PFSK-1 (cell line): ENCODE data around the gene CBR1.

Experiments
- POLR2AphosphoS5 ChIP-seq: IDR thresholded peaks from 2 replicates; pipeline ENCODE4 v1.6.1; 2012; ENCODE audit warnings: low read depth, mild to moderate bottlenecking, control low read depth, low read length, moderate library complexity
- SIN3A ChIP-seq: IDR thresholded peaks from 2 replicates; pipeline ENCODE4 v1.6.1; 2012; ENCODE audit warnings: mild to moderate bottlenecking, low read length, moderate library complexity, borderline replicate concordance; ENCODE audit not compliant: insufficient read depth
- TAF1 ChIP-seq: IDR thresholded peaks from 2 replicates; pipeline ENCODE4 v1.6.1; 2012; ENCODE audit warnings: low read length, control low read depth, borderline replicate concordance; ENCODE audit not compliant: insufficient read depth
- TF ChIP-seq, protein P1 (sequence below), 2 experiments: IDR thresholded peaks; 2 replicates each; pipeline versions ENCODE4 v1.6.1 to v1.8.0; 2011 to 2012; ENCODE audit warnings: low read depth in 2 of 2, low read length in 2 of 2, control low read depth in 1 of 2, inconsistent platforms in 1 of 2, mild to moderate bottlenecking in 1 of 2, moderate library complexity in 1 of 2; ENCODE audit not compliant: insufficient read depth in 1 of 2

DNA sequence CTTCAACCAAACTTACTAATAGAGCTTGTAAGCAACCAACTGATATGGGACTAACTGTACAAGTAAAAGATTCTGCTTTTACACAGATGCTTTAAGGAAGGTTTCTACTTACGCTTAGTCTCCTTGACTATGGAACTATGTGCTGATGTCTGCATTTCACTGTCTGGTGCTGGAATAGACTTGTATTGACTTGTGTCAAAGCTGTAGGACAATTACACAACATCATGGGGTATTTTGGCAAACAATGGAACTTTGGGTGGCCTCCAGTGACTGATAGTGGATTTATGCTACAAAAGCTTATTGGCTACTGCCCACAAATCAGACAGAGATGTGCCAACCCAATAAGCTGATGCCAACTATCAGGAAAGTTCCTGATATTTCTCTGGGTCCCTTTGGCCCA is 10.6 kb downstream of the CBR1 start:
- TF ChIP-seq POLR2AphosphoS5: no peak
- no peak for TF ChIP-seq SIN3A
- TF ChIP-seq TAF1: no peak
- TF ChIP-seq, protein P1, sequence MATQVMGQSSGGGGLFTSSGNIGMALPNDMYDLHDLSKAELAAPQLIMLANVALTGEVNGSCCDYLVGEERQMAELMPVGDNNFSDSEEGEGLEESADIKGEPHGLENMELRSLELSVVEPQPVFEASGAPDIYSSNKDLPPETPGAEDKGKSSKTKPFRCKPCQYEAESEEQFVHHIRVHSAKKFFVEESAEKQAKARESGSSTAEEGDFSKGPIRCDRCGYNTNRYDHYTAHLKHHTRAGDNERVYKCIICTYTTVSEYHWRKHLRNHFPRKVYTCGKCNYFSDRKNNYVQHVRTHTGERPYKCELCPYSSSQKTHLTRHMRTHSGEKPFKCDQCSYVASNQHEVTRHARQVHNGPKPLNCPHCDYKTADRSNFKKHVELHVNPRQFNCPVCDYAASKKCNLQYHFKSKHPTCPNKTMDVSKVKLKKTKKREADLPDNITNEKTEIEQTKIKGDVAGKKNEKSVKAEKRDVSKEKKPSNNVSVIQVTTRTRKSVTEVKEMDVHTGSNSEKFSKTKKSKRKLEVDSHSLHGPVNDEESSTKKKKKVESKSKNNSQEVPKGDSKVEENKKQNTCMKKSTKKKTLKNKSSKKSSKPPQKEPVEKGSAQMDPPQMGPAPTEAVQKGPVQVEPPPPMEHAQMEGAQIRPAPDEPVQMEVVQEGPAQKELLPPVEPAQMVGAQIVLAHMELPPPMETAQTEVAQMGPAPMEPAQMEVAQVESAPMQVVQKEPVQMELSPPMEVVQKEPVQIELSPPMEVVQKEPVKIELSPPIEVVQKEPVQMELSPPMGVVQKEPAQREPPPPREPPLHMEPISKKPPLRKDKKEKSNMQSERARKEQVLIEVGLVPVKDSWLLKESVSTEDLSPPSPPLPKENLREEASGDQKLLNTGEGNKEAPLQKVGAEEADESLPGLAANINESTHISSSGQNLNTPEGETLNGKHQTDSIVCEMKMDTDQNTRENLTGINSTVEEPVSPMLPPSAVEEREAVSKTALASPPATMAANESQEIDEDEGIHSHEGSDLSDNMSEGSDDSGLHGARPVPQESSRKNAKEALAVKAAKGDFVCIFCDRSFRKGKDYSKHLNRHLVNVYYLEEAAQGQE (IDR thresholded peaks at IDR 0.05; ENCODE audit: insufficient read depth in 1 of 2, low read depth in 2 of 2, low read length in 2 of 2): no peak
